HL-60 (cell line): ENCODE results near the gene CHCHD1.

Experiments
- DNase-seq, 2 experiments: peaks; one replicate each; pipeline ENCODE4 v3.0.0-alpha.2; 2010 to 2020; ENCODE audit warnings: low read depth in 1 of 2, low spot score in 1 of 2
- H3K27ac ChIP-seq: fragments of 250-450 bp; sonication (Bioruptor Pico); replicated peaks from 2 replicates; pipeline ENCODE4 v1.5.1; 2020; ENCODE audit warnings: mild to moderate bottlenecking, moderate library complexity
- H3K27me3 ChIP-seq: fragments of 250-450 bp; sonication (Bioruptor Pico); 2 replicates; pipeline ENCODE4 v1.5.1; 2021; ENCODE audit warnings: mild to moderate bottlenecking, moderate library complexity; ENCODE audit not compliant: insufficient read depth, poor library complexity, severe bottlenecking
- H3K4me3 ChIP-seq: replicated peaks from 2 replicates; pipeline ENCODE4 v1.5.1; 2011; ENCODE audit warnings: mild to moderate bottlenecking, control low read depth, low read length; ENCODE audit not compliant: insufficient read depth
- GABPA ChIP-seq: IDR thresholded peaks from 2 replicates; pipeline ENCODE4 v1.6.1; 2012; ENCODE audit warnings: low read depth
- POLR2AphosphoS5 ChIP-seq: IDR thresholded peaks from 2 replicates; pipeline ENCODE4 v1.6.1; 2012; ENCODE audit warnings: low read depth
- SPI1 ChIP-seq: IDR thresholded peaks from 2 replicates; pipeline ENCODE4 v1.6.1; 2012; ENCODE audit warnings: low read depth, mild to moderate bottlenecking, borderline replicate concordance
- TF ChIP-seq, protein P1 (sequence below): IDR thresholded peaks from one replicate; pipeline ENCODE4 v1.5.1; 2011; ENCODE audit warnings: low read length, control low read depth, inconsistent platforms; ENCODE audit not compliant: insufficient read depth
- TF ChIP-seq, protein P2 (sequence below): IDR thresholded peaks from 2 replicates; pipeline ENCODE4 v1.6.1; 2012; ENCODE audit warnings: low read depth; ENCODE audit not compliant: insufficient replicate concordance

CHCHD1 gene

DNA sequence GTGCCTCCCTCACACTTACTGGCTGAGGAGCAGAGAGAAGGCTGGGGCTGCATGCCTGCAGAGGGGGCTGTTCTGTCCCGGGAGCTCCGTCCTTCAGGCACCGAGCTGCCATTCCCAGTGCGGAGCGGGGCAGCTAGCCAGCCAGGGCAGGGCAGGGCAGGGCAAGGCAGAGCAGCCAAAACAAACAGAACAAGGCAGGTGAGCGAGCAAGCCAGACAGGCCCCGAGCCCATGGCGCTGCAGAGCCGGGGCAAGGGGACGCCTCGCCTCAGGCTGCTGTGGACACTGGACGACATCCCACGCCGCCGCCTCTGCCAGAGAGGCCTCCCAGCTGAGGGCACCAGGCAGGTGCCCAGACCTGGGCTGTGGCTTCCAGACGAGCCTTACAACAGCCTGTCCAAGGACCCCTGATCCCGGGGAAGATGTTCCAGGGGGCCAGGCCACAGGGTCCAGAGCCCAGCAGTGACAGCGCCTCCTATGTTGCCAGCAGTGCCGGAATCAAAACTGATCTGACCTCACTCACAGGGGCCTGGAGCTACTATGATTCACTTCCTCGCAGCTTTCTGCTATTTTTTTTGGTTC lies 37.8 kb downstream of the CHCHD1 start:
- DNase-seq = no peak
- TF ChIP-seq POLR2AphosphoS5 = no peak
- TF ChIP-seq, protein P1, sequence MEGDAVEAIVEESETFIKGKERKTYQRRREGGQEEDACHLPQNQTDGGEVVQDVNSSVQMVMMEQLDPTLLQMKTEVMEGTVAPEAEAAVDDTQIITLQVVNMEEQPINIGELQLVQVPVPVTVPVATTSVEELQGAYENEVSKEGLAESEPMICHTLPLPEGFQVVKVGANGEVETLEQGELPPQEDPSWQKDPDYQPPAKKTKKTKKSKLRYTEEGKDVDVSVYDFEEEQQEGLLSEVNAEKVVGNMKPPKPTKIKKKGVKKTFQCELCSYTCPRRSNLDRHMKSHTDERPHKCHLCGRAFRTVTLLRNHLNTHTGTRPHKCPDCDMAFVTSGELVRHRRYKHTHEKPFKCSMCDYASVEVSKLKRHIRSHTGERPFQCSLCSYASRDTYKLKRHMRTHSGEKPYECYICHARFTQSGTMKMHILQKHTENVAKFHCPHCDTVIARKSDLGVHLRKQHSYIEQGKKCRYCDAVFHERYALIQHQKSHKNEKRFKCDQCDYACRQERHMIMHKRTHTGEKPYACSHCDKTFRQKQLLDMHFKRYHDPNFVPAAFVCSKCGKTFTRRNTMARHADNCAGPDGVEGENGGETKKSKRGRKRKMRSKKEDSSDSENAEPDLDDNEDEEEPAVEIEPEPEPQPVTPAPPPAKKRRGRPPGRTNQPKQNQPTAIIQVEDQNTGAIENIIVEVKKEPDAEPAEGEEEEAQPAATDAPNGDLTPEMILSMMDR = no peak
- TF ChIP-seq, protein P2, sequence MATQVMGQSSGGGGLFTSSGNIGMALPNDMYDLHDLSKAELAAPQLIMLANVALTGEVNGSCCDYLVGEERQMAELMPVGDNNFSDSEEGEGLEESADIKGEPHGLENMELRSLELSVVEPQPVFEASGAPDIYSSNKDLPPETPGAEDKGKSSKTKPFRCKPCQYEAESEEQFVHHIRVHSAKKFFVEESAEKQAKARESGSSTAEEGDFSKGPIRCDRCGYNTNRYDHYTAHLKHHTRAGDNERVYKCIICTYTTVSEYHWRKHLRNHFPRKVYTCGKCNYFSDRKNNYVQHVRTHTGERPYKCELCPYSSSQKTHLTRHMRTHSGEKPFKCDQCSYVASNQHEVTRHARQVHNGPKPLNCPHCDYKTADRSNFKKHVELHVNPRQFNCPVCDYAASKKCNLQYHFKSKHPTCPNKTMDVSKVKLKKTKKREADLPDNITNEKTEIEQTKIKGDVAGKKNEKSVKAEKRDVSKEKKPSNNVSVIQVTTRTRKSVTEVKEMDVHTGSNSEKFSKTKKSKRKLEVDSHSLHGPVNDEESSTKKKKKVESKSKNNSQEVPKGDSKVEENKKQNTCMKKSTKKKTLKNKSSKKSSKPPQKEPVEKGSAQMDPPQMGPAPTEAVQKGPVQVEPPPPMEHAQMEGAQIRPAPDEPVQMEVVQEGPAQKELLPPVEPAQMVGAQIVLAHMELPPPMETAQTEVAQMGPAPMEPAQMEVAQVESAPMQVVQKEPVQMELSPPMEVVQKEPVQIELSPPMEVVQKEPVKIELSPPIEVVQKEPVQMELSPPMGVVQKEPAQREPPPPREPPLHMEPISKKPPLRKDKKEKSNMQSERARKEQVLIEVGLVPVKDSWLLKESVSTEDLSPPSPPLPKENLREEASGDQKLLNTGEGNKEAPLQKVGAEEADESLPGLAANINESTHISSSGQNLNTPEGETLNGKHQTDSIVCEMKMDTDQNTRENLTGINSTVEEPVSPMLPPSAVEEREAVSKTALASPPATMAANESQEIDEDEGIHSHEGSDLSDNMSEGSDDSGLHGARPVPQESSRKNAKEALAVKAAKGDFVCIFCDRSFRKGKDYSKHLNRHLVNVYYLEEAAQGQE = no peak
- TF ChIP-seq GABPA = no peak
- no peak for TF ChIP-seq SPI1
- Histone ChIP-seq H3K27me3 (no peaks in the 10 kb centered on the region), H3K27ac (peak overlapping the region; percentile 28; the same call in 1 of the 2 replicates), H3K4me3 (no peak overlapping the region)

DNA sequence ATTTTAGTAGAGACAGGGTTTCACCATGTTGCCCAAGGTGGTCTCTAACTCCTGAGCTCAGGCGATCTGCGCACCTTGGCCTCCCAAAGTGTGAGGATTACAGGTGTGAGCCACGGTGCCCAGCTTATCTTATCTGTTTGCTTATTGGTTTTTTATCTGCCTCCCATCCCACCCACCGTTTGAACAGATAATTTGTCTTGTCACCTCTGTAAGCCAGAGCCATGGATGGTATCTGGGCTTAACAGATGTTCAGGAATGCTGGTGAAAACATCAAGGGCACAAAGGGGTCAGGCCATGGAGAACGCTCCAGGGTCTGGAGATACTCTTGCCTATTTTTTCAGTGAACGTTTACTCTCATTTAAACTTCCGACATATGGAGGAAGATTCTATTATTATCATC lies 41.5 kb downstream of the CHCHD1 start:
- DNase-seq = no peak
- Histone ChIP-seq H3K27me3 (no peaks in the 10 kb centered on the region), H3K4me3 (no peak overlapping the region), H3K27ac (no peak overlapping the region)
- TF ChIP-seq, protein P1 = no peak
- no peak for TF ChIP-seq SPI1
- TF ChIP-seq, protein P2 = no peak
- no peak for TF ChIP-seq POLR2AphosphoS5
- no peak for TF ChIP-seq GABPA

DNA sequence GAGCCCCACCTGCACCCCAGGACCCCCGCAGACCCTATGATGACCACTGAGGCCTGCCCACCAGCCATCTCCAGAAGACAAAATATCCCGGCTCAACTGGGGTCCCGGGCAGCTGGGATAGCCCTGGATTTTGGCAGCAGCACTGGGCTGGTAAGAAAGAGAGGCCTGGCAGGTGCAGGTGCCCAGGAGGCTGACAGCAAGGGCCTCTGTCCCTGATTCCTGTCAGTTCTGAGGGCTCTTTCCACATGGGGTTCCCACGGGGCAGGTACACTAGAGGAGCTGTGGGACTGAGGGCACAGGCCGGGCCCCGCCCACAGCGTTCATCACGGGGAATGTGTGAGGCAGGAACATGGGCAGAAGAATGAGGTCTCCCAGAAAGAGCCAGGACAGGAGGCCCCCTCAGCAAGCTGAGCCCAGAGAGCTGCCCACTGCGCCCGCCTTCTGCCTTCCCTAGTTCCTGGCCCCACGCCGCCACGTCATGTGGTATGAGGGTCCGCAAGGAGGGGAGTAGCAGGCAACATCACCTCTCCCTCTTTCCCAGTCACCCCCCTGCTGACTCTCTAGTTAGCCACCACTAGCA lies 42.4 kb downstream of the CHCHD1 start:
- Histone ChIP-seq H3K4me3 (no peak overlapping the region), H3K27ac (no peak overlapping the region), H3K27me3 (no peaks in the 10 kb centered on the region)
- no peak for DNase-seq
- no peak for TF ChIP-seq POLR2AphosphoS5
- TF ChIP-seq, protein P2 = no peak
- TF ChIP-seq, protein P1 = no peak
- no peak for TF ChIP-seq GABPA
- TF ChIP-seq SPI1 = no peak
